ENCODE results near the gene BUD13. TPM values are rescaled to one million over a fixed set of nuclear protein-coding genes. Genes with fewer than 3 reads are reported as not detected.
"Not testable (repeated sequence)": the region's sequence is repeated elsewhere in the genome, so short reads cannot be mapped to it uniquely, and the experiment has no call there.

BUD13 gene
- total RNA-seq, 2 donors from 2014 or later = 12.2 to 16.0 TPM

GRCh38 chr11:116771935-116772334 is 852 bp downstream of the BUD13 start:
- WGBS = 0% methylated on average over 2 of the region's 2 CpGs
- intact Hi-C loops (cut with DNase I) = no loop called here
- DNase-seq (ENCODE audit: low spot score) = no peak
- no peaks in the 10 kb centered on the region for H3K27me3 ChIP-seq (replicated peaks; ENCODE audit: insufficient read depth)
- H3K4me3 ChIP-seq = peak overlapping the region; percentile 73 to 74
- no peaks in the 10 kb centered on the region for H3K9me3 ChIP-seq
- peak overlapping the region in 1 of 2 donors; percentile 93 for H3K27ac ChIP-seq
- TF ChIP-seq POLR2AphosphoS5 (IDR thresholded peaks at IDR 0.05) (no peak), POLR2A (IDR thresholded peaks at IDR 0.05) (no peak)
- TF ChIP-seq, protein P1, sequence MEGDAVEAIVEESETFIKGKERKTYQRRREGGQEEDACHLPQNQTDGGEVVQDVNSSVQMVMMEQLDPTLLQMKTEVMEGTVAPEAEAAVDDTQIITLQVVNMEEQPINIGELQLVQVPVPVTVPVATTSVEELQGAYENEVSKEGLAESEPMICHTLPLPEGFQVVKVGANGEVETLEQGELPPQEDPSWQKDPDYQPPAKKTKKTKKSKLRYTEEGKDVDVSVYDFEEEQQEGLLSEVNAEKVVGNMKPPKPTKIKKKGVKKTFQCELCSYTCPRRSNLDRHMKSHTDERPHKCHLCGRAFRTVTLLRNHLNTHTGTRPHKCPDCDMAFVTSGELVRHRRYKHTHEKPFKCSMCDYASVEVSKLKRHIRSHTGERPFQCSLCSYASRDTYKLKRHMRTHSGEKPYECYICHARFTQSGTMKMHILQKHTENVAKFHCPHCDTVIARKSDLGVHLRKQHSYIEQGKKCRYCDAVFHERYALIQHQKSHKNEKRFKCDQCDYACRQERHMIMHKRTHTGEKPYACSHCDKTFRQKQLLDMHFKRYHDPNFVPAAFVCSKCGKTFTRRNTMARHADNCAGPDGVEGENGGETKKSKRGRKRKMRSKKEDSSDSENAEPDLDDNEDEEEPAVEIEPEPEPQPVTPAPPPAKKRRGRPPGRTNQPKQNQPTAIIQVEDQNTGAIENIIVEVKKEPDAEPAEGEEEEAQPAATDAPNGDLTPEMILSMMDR (IDR thresholded peaks at IDR 0.05) = no peak
- H3K36me3 ChIP-seq = no peaks in the 10 kb centered on the region
- no peaks in the 10 kb centered on the region for H3K4me1 ChIP-seq (replicated peaks)

DNA sequence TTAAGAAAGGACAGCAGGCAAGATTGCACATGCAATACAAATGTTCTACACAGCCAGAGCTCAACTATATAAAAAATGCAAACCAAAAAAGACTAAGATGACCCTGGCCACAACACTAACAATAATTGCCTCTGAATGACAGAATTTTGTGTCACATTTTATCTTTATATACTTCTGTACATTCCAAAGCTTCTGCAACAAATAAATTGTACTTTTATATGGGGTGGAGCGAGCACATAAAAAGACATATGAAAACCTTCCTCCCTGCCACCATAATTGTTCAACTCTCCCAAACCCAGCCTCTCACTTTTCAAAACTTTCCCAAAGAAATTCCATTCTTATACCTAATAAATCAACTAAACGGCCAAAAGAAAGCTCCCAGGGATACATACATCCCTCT is 10.7 kb downstream of the BUD13 start:
- H3K27me3 ChIP-seq (replicated peaks; ENCODE audit: insufficient read depth) = no peaks in the 10 kb centered on the region
- DNase-seq (ENCODE audit: low spot score) = no peak
- no peak overlapping the region for H3K27ac ChIP-seq
- no peaks in the 10 kb centered on the region for H3K4me1 ChIP-seq (replicated peaks)
- 77% methylated on average over 2 of the region's 2 CpGs for WGBS
- peaks cover 4% of the 10 kb centered on the region in 2 donors for H3K36me3 ChIP-seq
- intact Hi-C loops (cut with DNase I) = no loop called here
- no peak overlapping the region for H3K4me3 ChIP-seq
- TF ChIP-seq POLR2AphosphoS5 (IDR thresholded peaks at IDR 0.05) = no peak
- TF ChIP-seq POLR2A (IDR thresholded peaks at IDR 0.05) = no peak
- TF ChIP-seq, protein P1 (IDR thresholded peaks at IDR 0.05) = no peak
- H3K9me3 ChIP-seq = no peaks in the 10 kb centered on the region

DNA sequence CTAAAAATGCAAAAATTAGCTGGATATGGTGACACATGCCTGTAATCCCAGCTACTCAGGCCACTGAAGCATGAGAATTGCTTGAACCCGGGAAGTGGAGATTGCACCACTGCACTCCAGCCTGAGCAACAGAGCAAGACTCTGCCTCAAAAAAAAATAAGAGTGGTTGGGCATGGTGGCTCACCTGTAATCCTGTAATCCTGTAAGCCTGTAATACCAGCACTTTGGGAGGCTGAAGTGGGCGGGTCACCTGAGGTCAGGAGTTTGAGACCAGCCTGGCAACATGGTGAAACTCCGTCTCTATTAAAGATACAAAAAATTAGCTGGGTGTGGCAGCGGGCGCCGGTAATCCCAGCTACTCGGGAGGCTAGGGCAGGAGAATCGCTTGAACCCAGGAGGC is 16.7 kb downstream of the BUD13 start:
- H3K9me3 ChIP-seq; H3K27ac ChIP-seq; H3K27me3 ChIP-seq (replicated peaks; ENCODE audit: insufficient read depth); intact Hi-C loops (cut with DNase I); H3K36me3 ChIP-seq; H3K4me3 ChIP-seq; DNase-seq (ENCODE audit: low spot score); H3K4me1 ChIP-seq (replicated peaks): not testable (repeated sequence)
- 83% methylated on average over 8 of the region's 8 CpGs for WGBS

DNA sequence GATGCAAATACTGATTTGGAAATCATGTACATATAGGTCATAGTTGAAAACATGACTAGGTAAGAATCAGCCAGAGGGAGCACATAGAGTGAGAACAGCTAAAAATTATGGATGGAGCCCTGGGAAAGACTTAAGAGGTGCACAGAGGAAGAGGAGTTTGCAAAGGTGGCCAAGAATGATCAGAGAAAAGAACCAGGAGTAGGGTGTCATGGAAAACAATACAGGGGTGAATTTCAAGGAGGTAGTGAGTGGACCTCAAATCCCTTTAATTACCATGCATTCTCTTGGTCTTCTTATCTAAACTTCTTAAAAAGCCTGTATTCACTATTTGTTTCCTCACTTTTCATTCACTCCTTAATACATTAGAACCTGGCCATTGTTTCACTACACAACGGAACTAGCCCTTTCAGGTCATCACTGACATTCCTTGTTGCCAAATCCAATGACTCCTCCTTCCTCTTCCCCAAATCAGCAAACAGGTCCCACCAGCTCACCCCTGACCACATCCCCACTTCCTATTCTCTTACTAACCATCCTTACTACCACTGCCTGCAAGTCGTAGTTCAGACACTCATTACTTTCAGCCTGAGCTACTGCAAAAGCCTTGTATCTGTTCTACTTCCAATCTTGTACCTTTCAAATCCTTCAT is 22.6 kb downstream of the BUD13 start:
- no peaks in the 10 kb centered on the region for H3K27me3 ChIP-seq (replicated peaks; ENCODE audit: insufficient read depth)
- intact Hi-C loops (cut with DNase I) = no loop called here
- H3K36me3 ChIP-seq = peaks cover 0 to 4% of the 10 kb centered on the region in 2 donors
- H3K4me1 ChIP-seq (replicated peaks) = no peaks in the 10 kb centered on the region
- no peaks in the 10 kb centered on the region for H3K9me3 ChIP-seq
- H3K27ac ChIP-seq = no peak overlapping the region
- DNase-seq (ENCODE audit: low spot score) = no peak
- TF ChIP-seq POLR2A (IDR thresholded peaks at IDR 0.05) (no peak), POLR2AphosphoS5 (IDR thresholded peaks at IDR 0.05) (no peak)
- TF ChIP-seq, protein P1 (IDR thresholded peaks at IDR 0.05) = no peak
- no peak overlapping the region for H3K4me3 ChIP-seq
- WGBS = 93% methylated on average over 2 of the region's 2 CpGs

GRCh38 chr11:116742104-116742503 is 30.7 kb downstream of the BUD13 start:
- H3K4me3 ChIP-seq = no peak overlapping the region
- no peaks in the 10 kb centered on the region for H3K9me3 ChIP-seq
- intact Hi-C loops (cut with DNase I) = no loop called here
- H3K4me1 ChIP-seq (replicated peaks) = no peaks in the 10 kb centered on the region
- TF ChIP-seq POLR2AphosphoS5 (IDR thresholded peaks at IDR 0.05) (no peak), POLR2A (IDR thresholded peaks at IDR 0.05) (no peak)
- TF ChIP-seq, protein P1 (IDR thresholded peaks at IDR 0.05) = no peak
- no peak overlapping the region for H3K27ac ChIP-seq
- 82% methylated on average over 6 of the region's 6 CpGs for WGBS
- H3K27me3 ChIP-seq (replicated peaks; ENCODE audit: insufficient read depth) = no peaks in the 10 kb centered on the region
- H3K36me3 ChIP-seq = no peaks in the 10 kb centered on the region
- no peak for DNase-seq (ENCODE audit: low spot score)
